Muscle layer of duodenum (tissue), 2 donors: ENCODE data around the gene FAM181A.

ENCODE experiments used
- H3K27ac ChIP-seq: one replicate; pipeline ENCODE4 v1.7.0; 2013; ENCODE audit warnings: mild to moderate bottlenecking, low read length
- H3K27me3 ChIP-seq: one replicate; pipeline ENCODE4 v1.7.0; 2013; ENCODE audit warnings: low read depth, mild to moderate bottlenecking, control low read depth, low read length
- H3K36me3 ChIP-seq, 2 donors: one replicate each; pipeline ENCODE4 v1.7.0; 2013; ENCODE audit warnings: low read length in 2 of 2, control low read depth in 1 of 2, mild to moderate bottlenecking in 1 of 2; ENCODE audit not compliant: insufficient read depth in 2 of 2, control insufficient read depth in 1 of 2
- H3K4me1 ChIP-seq, 2 donors: one replicate each; pipeline ENCODE4 v1.7.0; 2013; ENCODE audit warnings: low read length in 2 of 2, mild to moderate bottlenecking in 2 of 2, control low read depth in 1 of 2, moderate library complexity in 1 of 2; ENCODE audit not compliant: insufficient read depth in 2 of 2, control insufficient read depth in 1 of 2
- H3K4me3 ChIP-seq, 2 donors: one replicate each; pipeline ENCODE4 v1.7.0; 2013; ENCODE audit warnings: low read length in 2 of 2, low read depth in 1 of 2, mild to moderate bottlenecking in 1 of 2
- H3K9me3 ChIP-seq, 2 donors: one replicate each; pipeline ENCODE4 v1.7.0; 2013; ENCODE audit warnings: low read length in 2 of 2, control low read depth in 1 of 2, mild to moderate bottlenecking in 1 of 2; ENCODE audit not compliant: control insufficient read depth in 1 of 2
- donor health status: healthy.

FAM181A gene

GRCh38 chr14:93960108-93960475 is 32.9 kb downstream of the FAM181A start:
- H3K36me3 ChIP-seq: peaks cover 0 to 7% of the 10 kb centered on the region in 2 donors
- no peaks in the 10 kb centered on the region for H3K9me3 ChIP-seq
- H3K27me3 ChIP-seq: no peaks in the 10 kb centered on the region
- peak overlapping the region; percentile 56 for H3K27ac ChIP-seq
- no peak overlapping the region for H3K4me3 ChIP-seq
- peaks cover 15 to 45% of the 10 kb centered on the region in 2 donors for H3K4me1 ChIP-seq

GRCh38 chr14:93960774-93961438 is 33.8 kb downstream of the FAM181A start:
- Histone ChIP-seq H3K27me3 (no peaks in the 10 kb centered on the region), H3K27ac (peak overlapping the region; percentile 42), H3K9me3 (no peaks in the 10 kb centered on the region), H3K4me3 (no peak overlapping the region), H3K4me1 (peaks cover 15 to 39% of the 10 kb centered on the region in 2 donors), H3K36me3 (peaks cover 0 to 7% of the 10 kb centered on the region in 2 donors)

- H3K36me3 ChIP-seq: peaks cover 0 to 7% of the 10 kb centered on the region in 2 donors
- peak overlapping the region; percentile 42 for H3K27ac ChIP-seq
- no peaks in the 10 kb centered on the region for H3K9me3 ChIP-seq
- no peak overlapping the region for H3K4me3 ChIP-seq
- H3K27me3 ChIP-seq: no peaks in the 10 kb centered on the region
- H3K4me1 ChIP-seq: peaks cover 15 to 36% of the 10 kb centered on the region in 2 donors
Observed at GRCh38 chr14:93961620-93962019, 34.5 kb downstream of the FAM181A start.

- H3K36me3 ChIP-seq: peaks cover 0 to 7% of the 10 kb centered on the region in 2 donors
- H3K4me1 ChIP-seq: peaks cover 10 to 33% of the 10 kb centered on the region in 2 donors
- no peak overlapping the region for H3K4me3 ChIP-seq
- H3K9me3 ChIP-seq: no peaks in the 10 kb centered on the region
- H3K27me3 ChIP-seq: no peaks in the 10 kb centered on the region
- peak overlapping the region; percentile 24 for H3K27ac ChIP-seq
Observed at GRCh38 chr14:93962701-93963601, 35.8 kb downstream of the FAM181A start.

GRCh38 chr14:93963692-93964091 is 36.5 kb downstream of the FAM181A start:
- peaks cover 4 to 33% of the 10 kb centered on the region in 2 donors for H3K4me1 ChIP-seq
- no peaks in the 10 kb centered on the region for H3K9me3 ChIP-seq
- H3K27ac ChIP-seq: peak overlapping the region; percentile 24
- peaks cover 0 to 6% of the 10 kb centered on the region in 2 donors for H3K36me3 ChIP-seq
- no peak overlapping the region for H3K4me3 ChIP-seq
- no peaks in the 10 kb centered on the region for H3K27me3 ChIP-seq

GRCh38 chr14:93964281-93964680 is 37.1 kb downstream of the FAM181A start:
- no peaks in the 10 kb centered on the region for H3K9me3 ChIP-seq
- no peak overlapping the region for H3K4me3 ChIP-seq
- peak overlapping the region; percentile 24 for H3K27ac ChIP-seq
- peaks cover 0 to 32% of the 10 kb centered on the region in 2 donors for H3K4me1 ChIP-seq
- H3K27me3 ChIP-seq: no peaks in the 10 kb centered on the region
- peaks cover 0 to 4% of the 10 kb centered on the region in 2 donors for H3K36me3 ChIP-seq

- Histone ChIP-seq H3K9me3 (no peaks in the 10 kb centered on the region), H3K4me1 (peaks cover 0 to 34% of the 10 kb centered on the region in 2 donors), H3K27me3 (no peaks in the 10 kb centered on the region), H3K36me3 (peaks cover 0 to 4% of the 10 kb centered on the region in 2 donors), H3K27ac (peak overlapping the region; percentile 11), H3K4me3 (no peak overlapping the region)
Observed at GRCh38 chr14:93964820-93965286, 37.7 kb downstream of the FAM181A start.

- Histone ChIP-seq H3K4me3 (no peak overlapping the region), H3K9me3 (no peaks in the 10 kb centered on the region), H3K27ac (peak overlapping the region; percentile 67), H3K27me3 (no peaks in the 10 kb centered on the region), H3K4me1 (peaks cover 0 to 36% of the 10 kb centered on the region in 2 donors), H3K36me3 (peaks cover 0 to 4% of the 10 kb centered on the region in 2 donors)
Observed at GRCh38 chr14:93965287-93965821, 38.2 kb downstream of the FAM181A start.

GRCh38 chr14:93965946-93966474 is 38.9 kb downstream of the FAM181A start:
- peaks cover 0 to 40% of the 10 kb centered on the region in 2 donors for H3K4me1 ChIP-seq
- H3K27ac ChIP-seq: peak overlapping the region; percentile 67

GRCh38 chr14:93967637-93968250 is 40.6 kb downstream of the FAM181A start:
- peaks cover 0 to 40% of the 10 kb centered on the region in 2 donors for H3K4me1 ChIP-seq
- H3K9me3 ChIP-seq: no peaks in the 10 kb centered on the region
- no peak overlapping the region for H3K4me3 ChIP-seq
- H3K36me3 ChIP-seq: no peaks in the 10 kb centered on the region
- peak overlapping the region; percentile 3 for H3K27ac ChIP-seq
- H3K27me3 ChIP-seq: no peaks in the 10 kb centered on the region

More at GRCh38 chr14:93965946-93966474, 38.9 kb downstream of the FAM181A start:
- Histone ChIP-seq H3K9me3 (no peaks in the 10 kb centered on the region), H3K36me3 (peaks cover 0 to 4% of the 10 kb centered on the region in 2 donors), H3K4me3 (no peak overlapping the region), H3K27me3 (no peaks in the 10 kb centered on the region)
